Measurements from ENCODE around the gene EGR2.

GRCh38 chr10:62858364-62858763 is 42.2 kb upstream of the EGR2 start:
- TF ChIP-seq, protein P1, sequence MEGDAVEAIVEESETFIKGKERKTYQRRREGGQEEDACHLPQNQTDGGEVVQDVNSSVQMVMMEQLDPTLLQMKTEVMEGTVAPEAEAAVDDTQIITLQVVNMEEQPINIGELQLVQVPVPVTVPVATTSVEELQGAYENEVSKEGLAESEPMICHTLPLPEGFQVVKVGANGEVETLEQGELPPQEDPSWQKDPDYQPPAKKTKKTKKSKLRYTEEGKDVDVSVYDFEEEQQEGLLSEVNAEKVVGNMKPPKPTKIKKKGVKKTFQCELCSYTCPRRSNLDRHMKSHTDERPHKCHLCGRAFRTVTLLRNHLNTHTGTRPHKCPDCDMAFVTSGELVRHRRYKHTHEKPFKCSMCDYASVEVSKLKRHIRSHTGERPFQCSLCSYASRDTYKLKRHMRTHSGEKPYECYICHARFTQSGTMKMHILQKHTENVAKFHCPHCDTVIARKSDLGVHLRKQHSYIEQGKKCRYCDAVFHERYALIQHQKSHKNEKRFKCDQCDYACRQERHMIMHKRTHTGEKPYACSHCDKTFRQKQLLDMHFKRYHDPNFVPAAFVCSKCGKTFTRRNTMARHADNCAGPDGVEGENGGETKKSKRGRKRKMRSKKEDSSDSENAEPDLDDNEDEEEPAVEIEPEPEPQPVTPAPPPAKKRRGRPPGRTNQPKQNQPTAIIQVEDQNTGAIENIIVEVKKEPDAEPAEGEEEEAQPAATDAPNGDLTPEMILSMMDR (IDR thresholded peaks at IDR 0.05; ENCODE audit: insufficient read depth, low read depth, low read length): no peak
- no peak for TF ChIP-seq EZH2 (IDR thresholded peaks at IDR 0.05; ENCODE audit: insufficient read depth, low read length)
